ENCODE measurements around the gene FOXC1. TPM values are rescaled to one million over a fixed set of nuclear protein-coding genes. Genes with fewer than 3 reads are reported as not detected.
A peak's percentile ranks its signal among the peaks of the same experiment; 100 is the strongest.

The FOXC1 gene
- total and polyA plus RNA-seq, 2 experiments from 2014 or later, result 3.3 to 11.1 TPM

DNA sequence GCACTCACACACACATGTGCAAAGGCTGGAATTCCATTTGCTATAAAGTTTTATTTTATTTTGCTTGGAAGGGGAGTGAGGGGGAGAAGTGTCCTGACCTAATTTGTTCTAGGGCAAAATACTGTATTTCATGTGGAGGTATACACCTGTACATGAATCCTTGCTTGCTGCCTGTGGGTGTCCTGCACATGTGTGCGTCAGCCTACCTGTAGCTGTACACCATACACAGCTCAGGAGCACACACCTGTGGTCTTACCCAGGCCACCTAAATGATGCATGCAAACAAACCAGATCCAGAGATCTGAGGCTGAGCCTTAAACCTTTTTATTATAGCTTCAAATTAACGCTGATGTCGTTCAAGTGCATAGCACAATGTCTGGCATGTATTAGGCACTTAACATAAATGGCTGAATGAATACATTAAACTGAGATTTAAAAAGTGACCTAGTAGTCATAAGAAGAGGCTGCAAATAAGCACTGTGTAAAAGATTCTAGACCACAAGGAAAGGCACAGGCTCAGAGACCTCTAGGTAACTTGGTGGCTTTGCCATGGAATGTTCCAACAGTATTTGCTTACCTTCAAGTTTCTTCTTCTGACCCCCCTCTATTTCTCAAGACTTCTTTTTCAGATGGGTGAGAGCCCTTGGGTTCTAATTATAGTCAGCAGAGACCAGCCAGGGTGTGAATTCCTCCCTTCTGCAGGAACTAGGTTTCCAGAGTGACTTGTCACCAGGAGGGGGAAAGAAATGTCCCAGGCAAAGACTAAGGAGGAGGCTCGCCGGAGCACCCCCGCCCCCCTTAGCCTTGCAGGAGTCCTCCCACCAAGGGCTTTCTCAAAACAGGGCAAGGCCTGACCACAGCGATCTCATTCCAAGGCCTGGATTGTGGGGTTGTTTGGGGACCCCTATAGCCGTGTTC, 13.4 kb downstream of the FOXC1 start:
- in situ Hi-C loops (cut with MboI), result no loop called here
- Histone ChIP-seq H3K4me3 (no peak overlapping the region), H3K27ac (no peak overlapping the region), H3K27me3 (replicated peaks; ENCODE audit: insufficient read depth) (peaks cover 12% of the 10 kb centered on the region), H4K20me1 (ENCODE audit: insufficient read depth) (no peaks in the 10 kb centered on the region), H3K4me1 (ENCODE audit: insufficient read depth) (no peaks in the 10 kb centered on the region), H3K9me2 (ENCODE audit: insufficient read depth) (no peaks in the 10 kb centered on the region), H3F3A (ENCODE audit: insufficient read depth) (no peaks in the 10 kb centered on the region), H3K36me3 (ENCODE audit: low read depth) (no peaks in the 10 kb centered on the region), H3K4me2 (ENCODE audit: unreplicated experiment) (no peak overlapping the region), H3K9me3 (ENCODE audit: low read depth) (no peaks in the 10 kb centered on the region), H3K9ac (no peak overlapping the region), H2AFZ (no peak overlapping the region), H3K79me2 (ENCODE audit: insufficient read depth) (no peaks in the 10 kb centered on the region)
- TF ChIP-seq EZH2 (IDR thresholded peaks at IDR 0.05; ENCODE audit: insufficient read depth, poor library complexity, severe bottlenecking) (no peak), EZH2phosphoT487 (IDR thresholded peaks at IDR 0.05; ENCODE audit: insufficient read depth, low read depth) (no peak)
- no peak for DNase-seq
- WGBS, 2 experiments (ENCODE audit: low coverage in 1 of 2, low lambda C conversion rate in 2 of 2, missing lambda C conversion rate in 2 of 2), result 96 to 99% methylated on average over 8 of the region's 8 CpGs

DNA sequence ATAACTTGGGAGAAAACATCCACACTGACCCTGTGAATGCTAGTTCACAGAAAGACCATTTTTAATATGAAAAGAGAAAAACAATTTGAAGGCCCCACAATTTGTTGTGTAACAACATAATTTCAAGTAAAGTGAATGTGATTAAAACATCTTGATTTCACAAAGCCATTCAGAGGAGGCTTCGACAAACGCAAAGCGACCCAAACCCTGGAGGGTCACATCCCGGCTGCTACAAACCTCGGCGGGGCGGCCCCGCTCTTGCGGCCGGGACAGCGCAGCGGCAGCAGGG, 14.0 kb downstream of the FOXC1 start:
- H2AFZ ChIP-seq, result no peak overlapping the region
- H3K79me2 ChIP-seq (ENCODE audit: insufficient read depth), result no peaks in the 10 kb centered on the region
- H3K27me3 ChIP-seq (replicated peaks; ENCODE audit: insufficient read depth), result peaks cover 12% of the 10 kb centered on the region
- in situ Hi-C loops (cut with MboI), result no loop called here
- no peaks in the 10 kb centered on the region for H3K36me3 ChIP-seq (ENCODE audit: low read depth)
- 97 to 98% methylated on average over 11 to 12 of the region's 12 CpGs for WGBS, 2 experiments (ENCODE audit: low coverage in 1 of 2, low lambda C conversion rate in 2 of 2, missing lambda C conversion rate in 2 of 2)
- no peaks in the 10 kb centered on the region for H3K9me2 ChIP-seq (ENCODE audit: insufficient read depth)
- H3K4me2 ChIP-seq (ENCODE audit: unreplicated experiment), result no peak overlapping the region
- H3K9me3 ChIP-seq (ENCODE audit: low read depth), result no peaks in the 10 kb centered on the region
- no peak overlapping the region for H3K9ac ChIP-seq
- H3K4me3 ChIP-seq, result no peak overlapping the region
- no peak overlapping the region for H3K27ac ChIP-seq
- H3K4me1 ChIP-seq (ENCODE audit: insufficient read depth), result no peaks in the 10 kb centered on the region
- no peak for DNase-seq
- no peaks in the 10 kb centered on the region for H4K20me1 ChIP-seq (ENCODE audit: insufficient read depth)
- TF ChIP-seq EZH2phosphoT487 (IDR thresholded peaks at IDR 0.05; ENCODE audit: insufficient read depth, low read depth), result no peak
- no peak for TF ChIP-seq EZH2 (IDR thresholded peaks at IDR 0.05; ENCODE audit: insufficient read depth, poor library complexity, severe bottlenecking)
- no peaks in the 10 kb centered on the region for H3F3A ChIP-seq (ENCODE audit: insufficient read depth)

DNA sequence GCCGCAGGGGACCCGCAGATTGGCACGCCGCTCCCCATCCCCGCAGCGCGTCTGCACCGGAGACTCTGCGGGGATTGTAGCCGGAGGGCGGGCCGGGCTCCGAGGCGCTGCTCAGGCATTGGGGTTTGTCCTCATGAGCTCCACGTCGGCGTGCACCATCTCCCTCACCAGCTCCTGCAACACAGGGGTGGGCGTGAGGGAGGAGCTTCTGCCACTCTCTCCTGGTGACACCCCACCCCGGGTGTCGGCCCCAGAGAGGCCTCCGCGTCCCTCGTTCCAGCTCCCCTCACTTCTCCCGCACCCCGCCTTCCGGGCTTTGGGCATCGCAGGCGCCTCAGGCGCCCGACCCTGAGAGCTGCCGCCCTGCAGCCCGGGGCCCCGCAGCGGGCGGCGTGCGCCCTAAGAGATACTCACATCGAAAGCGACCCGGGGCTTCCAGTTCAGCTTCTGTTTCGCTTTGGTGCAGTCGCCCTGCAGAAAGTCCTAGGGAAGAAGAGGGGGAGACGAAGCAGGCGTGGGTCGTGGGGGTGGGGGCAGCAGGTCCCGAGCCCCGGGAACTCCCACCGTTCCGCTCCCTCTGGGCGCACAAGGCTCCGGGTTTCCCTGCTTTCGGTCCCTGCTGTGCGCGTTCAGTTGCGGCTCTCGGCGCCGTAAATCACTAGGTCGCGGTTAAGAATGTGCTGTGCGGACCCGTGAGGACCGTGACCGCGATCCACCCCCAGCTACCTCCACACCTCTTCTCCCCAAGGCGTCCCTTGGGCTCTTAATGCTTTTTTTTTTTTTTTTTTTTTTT, 14.5 kb downstream of the FOXC1 start:
- 42 to 47% methylated on average over 57 to 65 of the region's 66 CpGs for WGBS, 2 experiments (ENCODE audit: low coverage in 1 of 2, low lambda C conversion rate in 2 of 2, missing lambda C conversion rate in 2 of 2)
- H3K4me2 ChIP-seq (ENCODE audit: unreplicated experiment), result peak overlapping the region; percentile 97
- H3K79me2 ChIP-seq (ENCODE audit: insufficient read depth), result no peaks in the 10 kb centered on the region
- H3K27me3 ChIP-seq (replicated peaks; ENCODE audit: insufficient read depth), result peaks cover 12% of the 10 kb centered on the region
- no peaks in the 10 kb centered on the region for H4K20me1 ChIP-seq (ENCODE audit: insufficient read depth)
- no peaks in the 10 kb centered on the region for H3F3A ChIP-seq (ENCODE audit: insufficient read depth)
- no peaks in the 10 kb centered on the region for H3K9me3 ChIP-seq (ENCODE audit: low read depth)
- no peaks in the 10 kb centered on the region for H3K36me3 ChIP-seq (ENCODE audit: low read depth)
- no peak for DNase-seq
- no peak for TF ChIP-seq EZH2phosphoT487 (IDR thresholded peaks at IDR 0.05; ENCODE audit: insufficient read depth, low read depth)
- no peak for TF ChIP-seq EZH2 (IDR thresholded peaks at IDR 0.05; ENCODE audit: insufficient read depth, poor library complexity, severe bottlenecking)
- H3K4me1 ChIP-seq (ENCODE audit: insufficient read depth), result no peaks in the 10 kb centered on the region
- peak overlapping the region; percentile 89 for H3K4me3 ChIP-seq
- no peaks in the 10 kb centered on the region for H3K9me2 ChIP-seq (ENCODE audit: insufficient read depth)
- no peak overlapping the region for H3K27ac ChIP-seq
- H2AFZ ChIP-seq, result peak overlapping the region; percentile 89
- in situ Hi-C loops (cut with MboI), result no loop called here
- peak overlapping the region; percentile 69 for H3K9ac ChIP-seq

DNA sequence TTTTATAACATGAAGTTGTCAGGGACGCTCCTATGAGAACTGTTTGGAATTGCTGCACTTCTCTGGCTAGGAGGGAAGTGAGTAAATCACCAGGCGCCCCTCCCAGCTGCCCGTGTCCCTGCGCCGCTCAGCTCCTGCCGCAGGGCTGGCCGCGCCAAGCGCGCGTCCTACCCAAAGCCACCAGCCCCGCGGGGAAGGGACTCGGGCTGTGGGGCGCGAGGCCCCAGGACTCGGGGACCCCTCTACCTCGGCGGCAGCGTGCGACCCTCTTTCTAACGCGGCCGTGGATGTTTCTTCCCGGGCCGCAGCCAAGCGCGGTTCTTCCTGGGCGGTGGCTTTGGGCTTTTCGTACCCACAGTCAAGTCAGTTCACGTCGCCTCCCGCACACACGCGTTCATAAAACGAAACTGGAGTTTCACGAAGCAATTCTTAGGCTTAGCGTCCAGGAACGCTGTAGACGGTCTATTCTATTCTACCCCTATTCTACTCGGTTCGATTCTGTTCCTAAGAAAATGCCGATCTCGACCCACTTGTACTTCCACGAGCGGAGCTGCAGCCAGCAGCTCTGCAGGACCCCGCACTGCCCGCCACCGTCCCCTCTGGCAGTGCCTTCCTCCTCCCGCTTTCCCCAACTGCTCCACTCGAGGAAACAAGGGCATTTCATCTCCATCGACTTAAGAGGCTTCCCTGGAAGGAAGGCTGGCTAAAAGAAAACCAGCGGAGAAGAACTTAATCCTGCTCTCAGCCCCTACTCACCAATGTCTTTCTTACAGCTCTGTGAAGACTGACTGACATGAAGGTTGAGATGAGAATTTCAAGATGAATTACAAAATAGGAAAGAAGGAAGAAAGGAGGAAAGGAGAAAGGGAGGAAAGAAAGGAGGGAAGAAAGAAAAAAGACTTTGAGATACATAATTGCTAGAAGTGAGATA, 15.4 kb downstream of the FOXC1 start:
- Histone ChIP-seq H3K4me1 (ENCODE audit: insufficient read depth) (no peaks in the 10 kb centered on the region), H3K79me2 (ENCODE audit: insufficient read depth) (no peaks in the 10 kb centered on the region), H3F3A (ENCODE audit: insufficient read depth) (no peaks in the 10 kb centered on the region), H2AFZ (peak overlapping the region; percentile 89), H3K9ac (peak overlapping the region; percentile 69), H3K9me3 (ENCODE audit: low read depth) (no peaks in the 10 kb centered on the region), H3K4me3 (peak overlapping the region; percentile 89), H3K27me3 (replicated peaks; ENCODE audit: insufficient read depth) (peaks cover 12% of the 10 kb centered on the region), H3K4me2 (ENCODE audit: unreplicated experiment) (peak overlapping the region; percentile 97), H3K27ac (no peak overlapping the region), H3K36me3 (ENCODE audit: low read depth) (no peaks in the 10 kb centered on the region), H3K9me2 (ENCODE audit: insufficient read depth) (no peaks in the 10 kb centered on the region), H4K20me1 (ENCODE audit: insufficient read depth) (no peaks in the 10 kb centered on the region)
- in situ Hi-C loops (cut with MboI), result no loop called here
- TF ChIP-seq EZH2 (IDR thresholded peaks at IDR 0.05; ENCODE audit: insufficient read depth, poor library complexity, severe bottlenecking) (no peak), EZH2phosphoT487 (IDR thresholded peaks at IDR 0.05; ENCODE audit: insufficient read depth, low read depth) (no peak)
- WGBS, 2 experiments (ENCODE audit: low coverage in 1 of 2, low lambda C conversion rate in 2 of 2, missing lambda C conversion rate in 2 of 2), result 4 to 5% methylated on average over 44 to 53 of the region's 53 CpGs
- peak; percentile 81 for DNase-seq
